ENCODE results near the gene SOX15.
"Not testable (repeated sequence)": the region's sequence is repeated elsewhere in the genome, so short reads cannot be mapped to it uniquely, and the experiment has no call there.

Gene SOX15

GRCh38 chr17:7606280-7606679 lies 16.4 kb upstream of the SOX15 start:
- DNase-seq = no peak

- DNase-seq = not testable (repeated sequence)
Measured at GRCh38 chr17:7597561-7597960, 7.7 kb upstream of the SOX15 start.

- DNase-seq = no peak
Measured at GRCh38 chr17:7593296-7593695, 3.4 kb upstream of the SOX15 start.

- DNase-seq = no peak
Measured at GRCh38 chr17:7592422-7593021, 2.6 kb upstream of the SOX15 start.

GRCh38 chr17:7591596-7591995 lies 1.7 kb upstream of the SOX15 start:
- no peak for DNase-seq

GRCh38 chr17:7590743-7591142 lies 849 bp upstream of the SOX15 start:
- no peak for DNase-seq

DNA sequence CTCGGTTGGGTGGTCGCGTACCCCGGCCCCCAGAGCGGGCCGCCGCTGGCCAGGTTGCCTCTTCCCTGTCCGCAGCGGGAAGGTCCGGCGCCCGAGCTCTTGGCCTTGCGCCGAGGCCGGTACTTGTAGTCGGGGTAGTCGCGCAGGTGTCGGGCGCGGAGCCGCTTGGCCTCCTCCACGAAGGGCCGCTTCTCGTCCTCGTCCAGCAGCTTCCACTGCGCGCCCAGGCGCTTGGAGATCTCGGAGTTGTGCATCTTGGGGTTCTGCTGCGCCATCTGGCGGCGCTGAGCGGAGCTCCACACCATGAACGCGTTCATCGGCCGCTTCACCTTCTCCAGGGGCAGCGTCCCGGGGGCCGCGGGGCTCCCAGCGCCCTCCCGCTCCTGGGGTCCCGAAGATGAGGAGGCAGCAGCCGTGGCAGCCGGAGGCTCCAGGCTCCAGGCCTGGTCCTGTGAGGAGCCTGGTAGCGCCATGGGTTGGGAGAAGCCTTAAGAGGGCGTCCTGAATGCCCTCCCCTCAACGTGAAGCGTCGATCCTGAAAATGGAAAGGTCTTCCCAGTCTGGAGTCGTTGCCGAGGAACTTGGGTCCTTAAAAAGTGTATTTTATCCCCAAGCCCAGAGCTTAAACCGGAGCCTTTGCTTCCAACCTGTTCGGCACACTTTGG lies 558 bp downstream of the SOX15 start:
- peak; percentile 72 for DNase-seq

GRCh38 chr17:7588553-7589203 lies 1.2 kb downstream of the SOX15 start:
- no peak for DNase-seq

DNA sequence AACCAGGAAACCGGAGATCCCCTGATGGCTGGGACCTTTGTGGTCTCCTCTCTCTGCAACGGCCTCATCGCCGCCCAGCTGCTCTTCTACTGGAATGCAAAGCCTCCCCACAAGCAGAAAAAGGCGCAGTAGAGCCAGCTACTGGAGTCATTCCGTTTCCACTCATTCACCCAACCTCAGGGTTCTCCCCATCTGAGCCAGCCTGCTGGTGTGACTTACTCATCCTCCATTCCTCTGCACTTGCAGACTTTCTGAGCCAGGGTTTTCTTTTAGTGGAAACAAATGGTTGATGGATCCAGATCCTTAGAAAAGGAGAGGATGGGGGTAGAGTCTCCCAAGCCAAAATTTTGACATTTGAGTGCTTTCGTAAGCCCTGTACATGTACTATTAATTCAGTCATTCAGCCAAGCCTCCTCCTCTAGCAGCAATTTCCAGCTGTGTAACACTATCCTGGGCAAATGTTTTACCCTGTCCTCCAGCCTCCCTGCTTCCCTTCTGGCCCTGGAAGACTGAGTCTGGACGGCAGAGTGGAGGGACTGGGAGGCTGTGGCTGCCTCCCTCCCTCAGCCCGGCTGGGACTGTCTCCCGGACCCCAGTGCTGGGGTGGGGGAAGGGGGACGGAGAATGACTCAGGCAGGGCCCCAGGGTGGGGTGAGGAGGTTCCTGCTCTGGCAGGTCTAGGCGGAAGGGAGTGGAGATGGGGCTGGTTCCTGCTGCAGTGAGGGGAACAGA lies 2.3 kb downstream of the SOX15 start:
- DNase-seq = no peak

- no peak for DNase-seq
Measured at GRCh38 chr17:7586673-7587419, 3.0 kb downstream of the SOX15 start.

GRCh38 chr17:7583253-7584109 lies 6.4 kb downstream of the SOX15 start, which contains the start of gene MPDU1:
Gene MPDU1 (plus strand): TSS chr17:7583852. CDS start chr17:7583863, 11 bp downstream.
- peak; percentile 94 for DNase-seq

- no peak for DNase-seq
Measured at GRCh38 chr17:7582396-7583252, 7.3 kb downstream of the SOX15 start.

DNA sequence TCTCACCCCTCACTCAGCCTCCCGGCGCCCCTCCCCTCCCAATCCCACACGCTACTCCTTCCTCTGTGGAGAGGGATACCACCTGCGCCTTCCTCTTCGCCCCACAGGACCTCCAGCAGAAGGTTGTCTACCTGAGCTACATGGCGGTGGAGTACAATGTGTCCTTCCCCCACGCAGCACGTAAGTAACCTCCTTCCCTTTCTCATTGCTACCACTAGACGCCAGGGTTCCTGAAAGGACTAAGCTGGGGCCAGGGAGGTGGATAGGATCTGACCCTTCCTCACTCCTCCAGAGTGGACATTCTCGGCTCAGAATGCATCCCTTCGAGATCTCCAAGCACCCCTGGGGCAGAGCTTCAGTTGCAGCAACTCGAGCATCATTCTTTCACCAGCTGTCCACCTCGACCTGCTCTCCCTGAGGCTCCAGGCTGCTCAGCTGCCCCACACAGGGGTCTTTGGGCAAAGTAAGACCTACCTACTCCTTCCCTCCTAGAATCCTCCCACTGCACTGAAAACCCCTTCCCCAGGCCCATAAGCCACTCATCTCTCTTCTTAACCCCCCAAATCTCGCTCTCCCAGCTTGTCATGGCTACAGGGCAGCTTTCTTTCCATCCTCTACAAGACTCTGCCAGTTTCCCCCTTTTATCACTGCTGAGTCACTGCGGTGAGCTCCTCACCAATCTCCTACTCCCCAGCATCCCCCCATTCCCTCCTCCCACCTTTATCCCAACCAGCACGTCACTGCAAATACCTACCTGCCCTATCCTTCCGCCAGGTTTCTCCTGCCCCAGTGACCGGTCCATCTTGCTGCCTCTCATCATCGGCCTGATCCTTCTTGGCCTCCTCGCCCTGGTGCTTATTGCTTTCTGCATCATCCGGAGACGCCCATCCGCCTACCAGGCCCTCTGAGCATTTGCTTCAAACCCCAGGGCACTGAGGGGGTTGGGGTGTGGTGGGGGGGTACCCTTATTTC lies 9.0 kb downstream of the SOX15 start:
- DNase-seq = no peak

DNA sequence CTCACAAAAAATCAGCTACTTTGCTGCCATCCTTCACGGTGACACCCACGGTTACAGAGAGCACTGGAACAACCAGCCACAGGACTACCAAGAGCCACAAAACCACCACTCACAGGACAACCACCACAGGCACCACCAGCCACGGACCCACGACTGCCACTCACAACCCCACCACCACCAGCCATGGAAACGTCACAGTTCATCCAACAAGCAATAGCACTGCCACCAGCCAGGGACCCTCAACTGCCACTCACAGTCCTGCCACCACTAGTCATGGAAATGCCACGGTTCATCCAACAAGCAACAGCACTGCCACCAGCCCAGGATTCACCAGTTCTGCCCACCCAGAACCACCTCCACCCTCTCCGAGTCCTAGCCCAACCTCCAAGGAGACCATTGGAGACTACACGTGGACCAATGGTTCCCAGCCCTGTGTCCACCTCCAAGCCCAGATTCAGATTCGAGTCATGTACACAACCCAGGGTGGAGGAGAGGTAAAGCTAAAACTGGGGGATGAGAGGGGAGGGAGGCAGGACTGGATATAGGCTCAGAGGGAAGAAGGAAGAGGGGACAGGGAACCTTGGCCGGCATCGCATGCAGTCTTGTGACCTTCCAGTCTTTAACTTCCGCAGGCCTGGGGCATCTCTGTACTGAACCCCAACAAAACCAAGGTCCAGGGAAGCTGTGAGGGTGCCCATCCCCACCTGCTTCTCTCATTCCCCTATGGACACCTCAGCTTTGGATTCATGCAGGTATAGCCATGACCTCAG lies 9.9 kb downstream of the SOX15 start:
- DNase-seq = peak; percentile 44

DNA sequence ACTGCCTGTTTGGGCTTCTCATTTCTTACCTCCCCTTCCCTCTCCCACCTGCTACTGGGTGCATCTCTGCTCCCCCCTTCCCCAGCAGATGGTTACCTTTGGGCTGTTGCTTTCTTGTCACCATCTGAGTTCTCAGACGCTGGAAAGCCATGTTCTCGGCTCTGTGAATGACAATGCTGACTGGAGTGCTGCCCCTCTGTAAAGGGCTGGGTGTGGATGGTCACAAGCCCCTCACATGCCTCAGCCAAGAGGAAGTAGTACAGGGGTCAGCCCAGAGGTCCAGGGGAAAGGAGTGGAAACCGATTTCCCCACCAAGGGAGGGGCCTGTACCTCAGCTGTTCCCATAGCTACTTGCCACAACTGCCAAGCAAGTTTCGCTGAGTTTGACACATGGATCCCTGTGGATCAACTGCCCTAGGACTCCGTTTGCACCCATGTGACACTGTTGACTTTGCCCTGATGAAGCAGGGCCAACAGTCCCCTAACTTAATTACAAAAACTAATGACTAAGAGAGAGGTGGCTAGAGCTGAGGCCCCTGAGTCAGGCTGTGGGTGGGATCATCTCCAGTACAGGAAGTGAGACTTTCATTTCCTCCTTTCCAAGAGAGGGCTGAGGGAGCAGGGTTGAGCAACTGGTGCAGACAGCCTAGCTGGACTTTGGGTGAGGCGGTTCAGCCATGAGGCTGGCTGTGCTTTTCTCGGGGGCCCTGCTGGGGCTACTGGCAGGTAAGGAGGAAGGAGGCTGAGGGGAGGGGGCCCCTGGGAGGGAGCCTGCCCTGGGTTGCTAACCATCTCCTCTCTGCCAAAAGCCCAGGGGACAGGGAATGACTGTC lies 10.7 kb downstream of the SOX15 start, which contains the start of gene CD68:
Gene CD68, plus strand, starts transcription at position 638 of the 833 bp plus-strand sequence. Its CDS starts 40 bp downstream, at position 678.
- peak; percentile 70 for DNase-seq

DNA sequence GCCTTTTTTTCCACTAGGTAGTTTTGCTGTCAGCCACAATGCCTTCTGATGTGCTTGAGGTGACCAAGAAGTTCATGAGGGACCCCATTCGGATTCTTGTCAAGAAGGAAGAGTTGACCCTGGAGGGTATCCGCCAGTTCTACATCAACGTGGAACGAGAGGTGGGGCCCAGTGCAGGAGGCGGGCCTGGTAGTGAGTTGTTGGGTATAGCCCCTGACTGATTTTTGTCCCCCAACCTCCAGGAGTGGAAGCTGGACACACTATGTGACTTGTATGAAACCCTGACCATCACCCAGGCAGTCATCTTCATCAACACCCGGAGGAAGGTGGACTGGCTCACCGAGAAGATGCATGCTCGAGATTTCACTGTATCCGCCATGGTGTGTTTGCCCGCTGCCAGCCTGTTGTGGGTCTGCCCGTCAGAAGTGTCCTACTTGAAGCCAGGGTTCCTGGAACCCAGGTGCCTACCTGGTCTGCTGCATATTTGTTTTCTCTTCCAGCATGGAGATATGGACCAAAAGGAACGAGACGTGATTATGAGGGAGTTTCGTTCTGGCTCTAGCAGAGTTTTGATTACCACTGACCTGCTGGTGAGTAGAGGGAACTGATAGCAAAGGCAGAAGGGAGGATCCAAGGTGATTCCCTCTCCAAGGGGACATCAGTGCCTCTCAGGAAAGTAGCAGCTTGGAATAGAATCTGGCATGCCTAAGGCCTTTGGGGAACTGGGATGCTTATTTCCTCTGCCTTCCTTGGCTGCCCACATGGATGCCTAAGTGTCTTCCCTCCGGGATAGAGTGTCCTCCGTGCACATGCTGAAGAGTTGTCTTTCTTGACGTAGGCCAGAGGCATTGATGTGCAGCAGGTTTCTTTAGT lies 12.3 kb downstream of the SOX15 start:
- DNase-seq = no peak
